Measurements from ENCODE around the gene BCKDHB.

BCKDHB gene

GRCh38 chr6:80148220-80148619 lies 41.7 kb downstream of the BCKDHB start:
- H3K4me3 ChIP-seq = no peak overlapping the region
- no peak for DNase-seq (ENCODE audit: low spot score)
- H3K27ac ChIP-seq = no peak overlapping the region
- TF ChIP-seq CTCF (IDR thresholded peaks at IDR 0.05) = no peak

GRCh38 chr6:80151635-80152034 lies 45.2 kb downstream of the BCKDHB start:
- no peak for TF ChIP-seq CTCF (IDR thresholded peaks at IDR 0.05)
- no peak for DNase-seq (ENCODE audit: low spot score)
- no peak overlapping the region for H3K27ac ChIP-seq
- H3K4me3 ChIP-seq = no peak overlapping the region

GRCh38 chr6:80154160-80154559 lies 47.7 kb downstream of the BCKDHB start:
- Histone ChIP-seq H3K27ac (no peak overlapping the region), H3K4me3 (no peak overlapping the region)
- no peak for TF ChIP-seq CTCF (IDR thresholded peaks at IDR 0.05)
- DNase-seq (ENCODE audit: low spot score) = no peak

- Histone ChIP-seq H3K4me3 (no peak overlapping the region), H3K27ac (no peak overlapping the region)
- TF ChIP-seq CTCF (IDR thresholded peaks at IDR 0.05) = no peak
- DNase-seq (ENCODE audit: low spot score) = no peak
These were observed 49.8 kb downstream of the BCKDHB start for GRCh38 chr6:80156221-80156620.

- Histone ChIP-seq H3K4me3 (no peak overlapping the region), H3K27ac (no peak overlapping the region)
- no peak for TF ChIP-seq CTCF (IDR thresholded peaks at IDR 0.05)
- no peak for DNase-seq (ENCODE audit: low spot score)
These were observed 52.1 kb downstream of the BCKDHB start for GRCh38 chr6:80158478-80158989.

- DNase-seq (ENCODE audit: low spot score) = no peak
- no peak for TF ChIP-seq CTCF (IDR thresholded peaks at IDR 0.05)
- no peak overlapping the region for H3K27ac ChIP-seq
- H3K4me3 ChIP-seq = no peak overlapping the region
These were observed 55.0 kb downstream of the BCKDHB start for GRCh38 chr6:80161434-80161833.

- no peak overlapping the region for H3K4me3 ChIP-seq
These were observed 57.3 kb downstream of the BCKDHB start for GRCh38 chr6:80163754-80164187.

More at GRCh38 chr6:80163754-80164187, 57.3 kb downstream of the BCKDHB start:
- no peak for TF ChIP-seq CTCF (IDR thresholded peaks at IDR 0.05)
- DNase-seq (ENCODE audit: low spot score) = no peak
- no peak overlapping the region for H3K27ac ChIP-seq

Data from coronary artery (tissue), 2 donors.